Activated gamma-delta T cell (primary cell): ENCODE data around the gene MYO7B.

Experiments used
- DNase-seq: peaks from one replicate; lab custom pipeline; 2025; lab: John Stamatoyannopoulos, UW

MYO7B gene

DNA sequence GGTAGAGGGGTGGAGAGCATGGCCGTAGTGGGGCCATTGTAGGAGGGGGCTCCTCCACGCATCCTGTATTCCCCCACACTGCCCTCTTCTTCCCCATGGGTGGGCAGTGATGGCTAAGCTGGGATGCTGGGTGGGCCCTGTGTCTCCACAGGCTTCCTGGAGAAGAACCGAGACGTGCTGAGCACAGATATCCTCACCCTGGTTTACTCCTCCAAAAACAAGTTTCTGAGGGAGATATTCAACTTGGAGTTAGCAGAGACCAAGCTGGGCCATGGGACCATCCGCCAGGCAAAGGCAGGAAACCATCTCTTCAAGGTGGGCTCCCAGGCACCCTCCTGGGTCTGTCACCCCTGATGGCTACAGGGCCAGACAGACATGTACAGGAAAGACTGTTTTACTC, 52.8 kb downstream of the MYO7B start:
- no peak for DNase-seq

DNA sequence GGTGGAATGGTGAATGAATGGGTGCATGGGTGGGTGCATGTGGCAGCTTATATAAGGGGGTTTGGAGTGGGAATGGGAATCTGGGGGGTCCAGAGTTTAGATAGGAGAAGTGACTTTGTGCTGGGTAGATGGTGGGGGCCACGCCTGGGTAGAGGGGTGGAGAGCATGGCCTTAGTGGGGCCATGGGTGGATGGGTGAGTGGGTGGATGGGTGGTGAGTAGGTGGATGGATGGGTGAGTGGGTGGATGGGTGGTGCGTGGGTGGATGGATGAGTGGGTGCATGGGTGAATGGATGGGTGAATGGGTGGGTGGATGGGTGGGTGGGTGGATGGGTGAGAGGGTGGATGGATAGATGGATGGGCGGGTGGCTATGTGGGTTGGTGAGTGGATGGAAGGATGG, 53.9 kb downstream of the MYO7B start:
- no peak for DNase-seq

DNA sequence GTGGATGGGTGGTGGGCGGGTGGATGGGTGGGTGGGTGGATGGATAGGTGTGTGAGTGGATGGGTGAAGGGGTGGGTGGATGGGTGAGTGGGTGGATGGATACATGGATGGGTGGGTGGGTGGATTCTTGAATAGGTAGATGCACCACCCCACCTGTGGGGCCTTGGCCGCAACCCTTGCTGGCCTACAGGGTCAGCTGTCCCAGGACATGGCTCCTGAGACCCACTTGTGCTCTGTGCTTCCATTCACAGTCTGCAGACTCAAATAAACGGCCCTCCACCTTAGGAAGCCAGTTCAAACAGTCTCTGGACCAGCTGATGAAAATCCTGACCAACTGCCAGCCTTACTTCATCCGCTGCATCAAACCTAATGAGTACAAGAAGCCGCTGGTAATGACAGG, 54.4 kb downstream of the MYO7B start:
- no peak for DNase-seq

DNA sequence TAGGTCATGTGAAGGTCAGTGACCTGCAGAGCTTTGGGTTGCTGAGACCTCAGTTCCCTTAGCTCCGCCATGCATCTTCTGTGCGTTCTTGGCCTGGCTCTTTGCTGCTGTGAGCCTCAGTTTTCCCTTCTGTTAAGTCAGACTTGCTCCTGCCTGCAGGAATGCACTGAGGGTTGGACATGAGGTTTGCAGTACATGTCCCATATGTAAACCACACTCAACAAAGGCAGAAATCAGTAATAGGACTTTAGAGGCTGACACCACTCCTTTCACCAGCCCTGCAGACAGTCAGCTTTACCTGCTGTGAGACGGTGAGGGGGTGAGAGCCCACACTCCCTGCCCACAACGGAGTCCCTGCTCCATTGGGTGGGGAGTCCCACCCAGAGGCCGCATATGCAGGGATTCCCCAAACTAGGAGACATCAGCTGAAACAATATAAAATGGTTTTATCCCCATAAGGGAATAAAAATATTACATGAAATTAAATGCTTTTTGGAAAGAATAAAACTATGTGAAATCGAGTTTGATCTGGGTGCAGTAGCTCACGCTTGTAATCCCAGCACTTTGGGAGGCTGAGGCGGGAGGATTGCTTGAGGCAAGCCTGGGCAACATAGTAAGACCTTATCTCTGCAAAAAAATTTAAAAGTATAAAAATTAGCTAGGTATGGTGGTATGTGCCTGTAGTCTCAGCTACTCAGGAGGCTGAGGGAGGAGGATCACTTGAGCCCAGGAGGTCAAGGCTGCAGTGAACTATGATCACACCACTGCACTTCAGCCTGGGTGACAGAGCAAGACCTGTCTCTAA, 55.1 kb downstream of the MYO7B start:
- DNase-seq = no peak

DNA sequence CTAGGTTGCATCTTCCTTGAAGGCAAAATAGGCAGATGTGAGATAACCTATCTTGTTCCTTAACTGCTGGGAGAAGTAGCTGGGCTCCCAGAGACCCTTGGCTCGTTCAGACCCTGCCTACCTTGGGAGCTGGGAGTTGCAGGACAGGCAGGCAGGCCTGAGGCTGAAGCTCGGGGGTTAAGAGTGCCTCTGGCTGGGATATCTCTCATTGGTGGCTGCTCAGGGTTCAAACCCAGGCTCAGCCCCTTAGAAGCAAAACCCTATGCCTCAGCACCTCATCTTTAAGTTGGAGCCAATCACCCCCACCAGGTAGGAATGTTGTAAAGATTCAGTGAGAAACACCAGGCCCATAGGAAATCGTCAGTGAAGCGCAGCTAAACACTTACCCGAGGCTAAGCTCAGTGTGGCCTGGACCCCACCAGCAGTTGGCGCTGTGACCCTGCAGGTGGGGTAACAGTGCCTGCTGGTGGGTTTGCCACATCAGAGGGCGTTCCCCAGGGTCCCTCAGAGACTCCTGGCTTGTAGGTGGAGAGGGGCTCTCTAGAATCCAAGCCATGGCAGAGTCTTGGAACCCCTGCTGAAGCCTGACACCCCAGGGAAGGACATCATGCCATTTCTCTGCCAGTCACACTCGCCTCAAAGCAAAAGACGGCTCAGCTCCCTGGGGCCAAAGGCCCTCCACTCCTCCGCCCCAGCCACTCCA, 55.9 kb downstream of the MYO7B start:
- no peak for DNase-seq

DNA sequence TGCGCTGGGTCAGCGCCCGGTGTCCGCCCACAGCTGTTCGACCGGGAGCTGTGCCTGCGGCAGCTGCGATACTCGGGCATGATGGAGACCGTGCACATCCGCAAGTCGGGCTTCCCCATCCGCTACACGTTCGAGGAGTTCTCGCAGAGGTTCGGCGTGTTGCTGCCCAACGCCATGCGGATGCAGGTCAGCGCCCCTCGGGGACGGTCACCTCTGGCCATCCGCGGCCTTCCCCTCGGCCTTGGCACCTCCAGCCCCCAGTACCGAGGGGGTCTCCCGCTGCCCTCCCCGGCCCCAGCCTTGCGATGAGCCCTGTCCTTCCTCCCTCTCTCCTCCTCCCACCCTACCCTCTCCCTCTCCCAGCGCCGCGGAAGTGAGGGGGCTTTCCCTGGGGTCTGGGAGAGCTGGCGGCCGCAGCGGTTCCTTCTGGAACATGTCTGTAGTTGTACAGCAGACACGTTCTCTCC, 57.3 kb downstream of the MYO7B start:
- DNase-seq = no peak

DNA sequence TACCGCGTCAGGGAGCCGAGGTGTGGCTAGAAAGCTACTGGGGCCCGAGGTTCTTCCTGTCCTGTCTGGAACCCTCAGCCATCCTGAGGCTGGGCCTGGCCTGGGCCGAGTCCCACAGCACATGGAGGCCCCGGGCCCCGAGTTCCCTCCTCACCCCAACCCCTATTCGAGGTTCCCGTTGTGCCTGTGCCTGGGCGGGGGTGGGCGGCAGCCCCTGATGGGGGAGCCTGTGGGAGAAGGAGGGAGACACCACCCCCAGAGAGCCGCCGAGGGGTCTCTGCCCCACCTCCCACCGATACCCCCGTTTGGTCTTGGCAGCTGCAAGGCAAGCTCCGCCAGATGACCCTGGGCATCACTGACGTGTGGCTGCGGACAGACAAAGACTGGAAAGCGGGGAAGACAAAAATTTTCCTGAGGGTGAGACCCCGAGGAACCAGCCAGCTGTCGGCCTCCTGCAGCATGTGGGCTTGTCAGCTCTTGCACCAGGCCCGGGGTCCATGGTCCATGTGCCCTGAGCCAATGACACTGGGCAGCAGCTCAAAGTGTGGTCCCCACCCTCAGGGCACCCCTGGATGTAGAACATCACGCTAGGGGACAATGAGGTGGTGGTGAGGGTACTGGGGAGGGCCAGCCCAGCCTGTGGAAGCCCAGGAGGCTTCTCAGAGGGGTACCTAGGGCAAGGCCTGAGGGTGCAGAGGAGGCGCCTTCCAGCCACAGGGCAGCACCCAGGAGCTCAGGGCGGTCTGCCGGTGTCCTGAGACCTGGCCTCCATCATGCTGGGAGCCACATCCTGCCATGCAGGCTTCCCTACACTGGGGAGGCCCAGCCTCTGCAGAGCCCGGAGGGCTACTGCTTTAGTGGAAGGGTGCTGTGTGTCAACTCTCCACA, 58.0 kb downstream of the MYO7B start:
- no peak for DNase-seq

DNA sequence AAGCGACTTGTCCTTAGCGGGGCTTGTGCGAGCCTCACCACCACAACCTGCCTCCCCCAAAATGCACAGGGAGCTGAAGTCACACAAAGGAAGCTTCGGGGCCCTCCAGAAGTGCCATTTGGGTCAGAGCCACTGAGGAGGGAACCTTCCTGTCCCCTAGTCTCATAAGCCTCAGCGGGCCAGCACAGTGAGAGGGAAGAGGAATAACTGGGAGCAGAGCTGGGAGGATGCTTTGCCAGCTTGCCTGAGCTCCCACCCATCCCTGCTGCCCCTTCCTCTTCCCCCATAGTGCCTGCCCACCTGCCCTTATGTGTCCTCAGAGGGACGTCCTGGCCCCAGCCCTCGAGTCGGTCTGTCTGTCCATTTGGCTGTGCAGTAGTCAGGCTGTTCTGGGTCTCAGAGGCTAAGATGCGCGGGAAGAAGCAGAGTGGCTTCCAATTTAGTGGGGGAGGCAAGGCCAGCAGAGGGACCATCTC, 58.7 kb downstream of the MYO7B start:
- no peak for DNase-seq

DNA sequence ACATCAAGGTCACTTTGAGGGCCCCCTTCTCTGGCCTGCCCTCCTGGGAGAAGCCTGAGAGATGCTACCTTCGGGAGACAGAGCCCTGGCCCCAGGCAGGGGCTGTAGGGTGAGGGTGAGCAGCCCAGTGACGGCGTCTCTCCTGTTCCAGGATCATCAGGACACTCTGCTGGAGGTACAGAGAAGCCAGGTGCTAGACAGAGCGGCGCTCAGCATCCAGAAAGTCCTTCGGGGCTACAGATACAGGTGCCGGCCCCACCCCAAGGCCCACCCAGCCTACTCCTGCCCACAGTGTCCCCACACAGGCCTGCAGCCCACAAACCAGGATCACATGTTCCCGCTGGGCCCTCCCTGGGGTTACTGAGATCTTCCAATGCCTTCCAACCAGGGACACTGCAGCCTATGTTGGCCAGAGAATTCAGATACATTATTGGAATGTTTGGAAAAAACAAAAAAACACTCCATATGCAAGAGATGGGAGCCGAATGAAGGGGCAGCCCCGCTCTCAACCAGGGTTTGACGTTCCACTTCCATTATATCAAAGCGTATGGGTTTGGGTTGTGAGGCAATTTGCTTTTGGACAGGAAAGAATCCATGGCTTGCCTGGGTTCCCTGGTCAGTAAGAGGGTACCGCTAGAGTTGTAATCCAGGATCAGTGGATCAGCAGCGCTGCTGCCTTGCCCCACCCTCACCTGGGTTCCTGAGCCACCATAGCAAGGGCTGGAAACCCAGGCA, 61.0 kb downstream of the MYO7B start:
- DNase-seq = no peak

DNA sequence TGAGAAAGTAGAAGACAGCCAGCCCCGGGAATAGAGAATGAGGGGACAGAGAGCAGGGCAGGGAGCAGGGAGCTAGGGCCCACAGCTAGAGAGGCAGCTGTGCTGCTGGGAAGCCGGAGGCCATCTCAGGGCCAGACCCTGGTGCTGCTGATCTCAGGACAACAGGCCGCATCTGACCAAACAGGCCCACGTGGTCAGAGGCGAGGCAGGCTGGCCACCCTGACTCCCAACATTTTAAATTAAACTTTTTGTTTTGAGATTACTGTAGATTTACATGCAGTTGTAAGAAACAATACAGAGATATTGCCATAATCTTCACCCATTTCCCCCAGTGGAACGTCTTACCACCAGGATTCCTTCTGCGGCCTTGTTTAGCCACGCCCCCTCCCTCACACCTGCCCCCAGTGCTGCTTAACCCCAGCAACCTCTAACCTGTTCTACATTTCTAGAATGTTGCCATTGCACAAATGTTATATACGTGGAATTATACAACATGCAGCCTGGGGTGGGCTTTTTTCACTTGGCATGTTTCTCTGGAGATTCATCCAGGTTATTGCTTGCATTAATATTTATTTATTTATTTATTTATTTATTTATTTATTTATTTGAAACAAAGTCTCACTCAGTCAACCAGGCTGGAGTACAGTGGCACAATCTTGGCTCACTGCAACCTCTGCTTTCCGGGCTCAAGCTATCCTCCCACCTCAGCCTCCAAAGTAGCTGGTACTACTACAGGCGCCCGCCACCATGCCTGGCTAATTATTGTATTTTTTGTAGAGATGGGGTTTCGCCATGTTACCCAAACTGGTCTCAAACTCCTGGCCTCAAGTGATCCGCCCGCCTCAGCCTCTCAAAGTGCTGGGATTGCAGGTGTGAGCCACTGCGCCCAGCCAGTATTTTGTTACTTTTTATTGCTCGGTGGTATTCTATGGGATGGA, 61.8 kb downstream of the MYO7B start:
- no peak for DNase-seq

DNA sequence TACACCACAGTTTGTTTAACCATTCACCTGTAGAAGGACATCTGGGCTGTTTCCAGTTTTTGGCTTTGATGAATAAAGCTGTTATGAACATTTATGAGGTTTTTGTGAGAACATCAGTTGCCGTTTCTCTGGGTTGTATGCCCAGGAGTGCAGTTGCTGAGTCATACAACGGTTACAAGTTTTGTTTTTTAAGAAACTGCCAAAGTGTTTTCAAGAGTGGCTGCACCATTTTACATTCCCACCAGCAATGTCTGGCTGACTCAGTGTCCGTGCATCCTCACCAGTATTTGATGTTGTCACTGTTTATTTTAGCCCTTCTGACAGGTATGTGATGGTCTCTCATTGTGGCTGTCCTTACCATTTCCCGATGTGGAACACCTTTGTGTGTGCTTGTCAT, 62.5 kb downstream of the MYO7B start:
- DNase-seq = no peak

DNA sequence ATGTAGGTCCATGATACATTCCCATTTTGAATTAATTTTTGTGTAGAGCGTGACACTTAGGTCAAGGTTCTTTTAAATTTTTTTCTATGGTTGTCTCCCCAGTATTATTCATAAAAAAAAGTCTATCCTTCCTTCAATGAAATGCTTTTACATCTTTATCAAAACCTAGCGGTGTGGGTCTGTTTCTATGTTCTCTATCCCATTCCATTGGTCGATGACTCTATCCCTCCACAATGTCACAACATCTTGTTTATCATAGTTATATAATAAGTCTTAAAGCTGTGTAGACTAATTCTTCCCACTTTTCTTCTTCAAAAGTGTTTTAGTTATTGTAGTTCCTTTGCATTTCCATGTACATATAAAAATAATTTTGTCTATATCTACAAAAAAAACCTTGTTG, 63.2 kb downstream of the MYO7B start:
- no peak for DNase-seq

DNA sequence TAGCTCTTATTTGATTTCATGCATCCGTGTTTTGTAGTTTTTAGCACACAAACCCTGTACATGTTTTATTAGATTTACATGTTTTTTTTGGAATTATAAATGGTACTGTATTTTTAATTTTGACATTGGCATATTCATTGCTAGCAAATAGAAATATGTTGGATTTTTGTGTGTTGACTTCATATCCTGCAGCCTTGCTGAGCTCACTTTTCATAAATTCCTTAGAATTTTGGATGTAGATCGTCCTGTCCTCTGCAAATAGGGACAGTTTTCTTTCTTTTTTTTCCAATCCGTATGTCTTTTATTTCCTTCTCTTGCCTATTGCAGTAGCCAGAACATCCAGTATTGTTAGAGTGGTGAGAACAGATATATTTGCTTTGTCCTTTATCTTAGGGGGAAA, 63.7 kb downstream of the MYO7B start:
- DNase-seq = no peak

DNA sequence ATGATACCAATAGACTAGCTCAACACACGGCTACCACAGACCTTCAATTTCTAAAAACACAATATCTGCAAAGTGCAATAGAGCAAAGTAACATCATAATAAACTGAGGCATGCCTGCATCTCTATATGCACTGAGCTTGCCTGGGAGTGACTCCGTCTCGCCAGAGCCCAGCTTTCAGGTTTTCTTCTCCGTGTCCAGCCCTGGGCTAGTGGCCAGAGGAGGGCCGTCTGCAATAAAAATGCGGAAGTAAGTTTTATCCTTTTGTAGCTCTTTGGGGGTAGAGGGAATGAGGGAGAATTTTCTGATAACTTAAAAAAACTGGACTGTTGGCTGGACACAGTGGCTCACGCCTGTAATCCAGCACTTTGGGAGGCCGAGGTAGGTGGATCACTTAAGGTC, 69.5 kb downstream of the MYO7B start:
- no peak for DNase-seq

DNA sequence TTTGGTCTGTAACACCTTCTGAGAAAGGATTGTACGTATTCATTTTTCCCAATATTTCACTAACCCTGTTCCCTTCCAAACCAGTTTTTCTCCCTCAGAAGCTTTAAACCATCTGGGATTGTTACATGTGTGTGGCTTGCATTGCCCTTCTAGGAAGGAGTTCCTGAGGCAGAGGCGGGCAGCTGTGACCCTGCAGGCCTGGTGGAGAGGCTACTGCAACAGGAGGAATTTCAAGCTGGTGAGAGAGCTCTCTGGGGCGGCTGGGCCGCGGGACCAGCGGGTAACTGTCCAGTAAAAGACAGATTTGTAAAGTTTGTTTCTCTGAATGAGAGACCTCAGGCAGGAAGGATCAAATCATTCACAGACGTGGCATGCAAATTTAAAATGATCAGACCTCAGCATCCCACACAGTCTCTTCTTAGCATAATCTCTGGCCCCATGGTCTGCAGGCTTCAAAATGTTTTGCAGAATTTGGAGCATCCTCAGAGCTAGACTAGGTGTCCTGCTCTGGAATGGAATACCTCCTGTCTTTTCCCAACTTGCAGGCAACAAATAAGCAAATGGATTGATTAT, 70.3 kb downstream of the MYO7B start:
- DNase-seq = no peak

DNA sequence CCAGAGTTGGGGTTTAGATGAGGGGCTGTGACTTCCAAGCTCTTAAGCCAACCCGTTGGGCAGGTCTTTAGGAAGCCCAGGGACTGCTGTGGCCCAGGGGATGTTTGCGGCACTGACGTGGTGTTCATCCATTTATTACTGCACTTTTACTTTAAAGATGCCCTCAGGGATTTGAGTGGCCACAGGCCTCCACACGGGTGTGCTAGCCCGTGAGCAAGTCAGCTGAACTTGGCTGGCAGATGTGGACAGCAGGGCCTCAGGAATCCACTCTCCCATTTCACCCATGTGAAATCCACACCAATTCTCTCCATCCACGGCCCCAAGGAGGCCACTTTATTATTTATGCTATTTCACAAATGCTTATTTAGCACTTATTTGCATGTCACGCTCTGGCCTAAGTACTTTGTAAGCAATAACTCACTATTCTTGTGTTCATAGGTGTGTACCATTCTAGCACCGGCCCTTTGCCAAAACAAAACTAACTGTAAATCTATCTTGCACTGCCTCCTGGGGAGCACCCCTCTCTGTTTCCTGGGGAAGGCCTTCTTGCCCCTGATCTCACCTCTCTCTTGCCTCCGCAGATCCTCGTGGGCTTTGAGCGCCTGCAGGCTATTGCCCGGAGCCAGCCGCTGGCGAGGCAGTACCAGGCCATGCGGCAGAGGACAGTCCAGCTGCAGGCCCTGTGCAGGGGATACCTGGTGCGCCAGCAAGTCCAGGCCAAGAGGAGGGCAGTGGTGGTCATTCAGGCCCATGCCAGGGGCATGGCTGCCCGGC, 71.3 kb downstream of the MYO7B start:
- DNase-seq = no peak

DNA sequence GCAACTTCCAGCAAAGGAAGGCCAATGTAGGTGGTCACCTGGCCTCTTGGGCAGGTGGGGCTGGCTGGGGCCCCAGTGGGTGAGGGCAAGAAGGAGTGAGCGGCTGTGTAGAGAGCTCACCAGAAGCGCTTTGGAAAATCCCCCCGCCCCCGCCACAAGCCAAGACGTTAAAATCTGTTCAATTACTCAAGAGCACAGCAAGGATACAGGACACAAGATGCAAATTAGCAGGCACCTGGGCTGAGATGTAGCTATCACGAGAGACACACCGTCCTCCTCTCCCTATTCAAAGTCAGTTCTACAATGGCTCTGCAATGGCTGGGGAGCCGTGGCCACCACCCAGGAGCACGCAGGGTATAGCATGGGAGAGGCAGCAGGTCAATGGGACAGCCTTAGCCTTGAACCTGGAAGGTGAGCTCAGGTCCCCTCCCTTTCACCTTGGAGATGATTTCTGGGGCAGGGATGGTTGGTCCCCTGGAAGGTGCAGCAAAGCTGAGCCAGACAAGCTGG, 72.0 kb downstream of the MYO7B start:
- no peak for DNase-seq

DNA sequence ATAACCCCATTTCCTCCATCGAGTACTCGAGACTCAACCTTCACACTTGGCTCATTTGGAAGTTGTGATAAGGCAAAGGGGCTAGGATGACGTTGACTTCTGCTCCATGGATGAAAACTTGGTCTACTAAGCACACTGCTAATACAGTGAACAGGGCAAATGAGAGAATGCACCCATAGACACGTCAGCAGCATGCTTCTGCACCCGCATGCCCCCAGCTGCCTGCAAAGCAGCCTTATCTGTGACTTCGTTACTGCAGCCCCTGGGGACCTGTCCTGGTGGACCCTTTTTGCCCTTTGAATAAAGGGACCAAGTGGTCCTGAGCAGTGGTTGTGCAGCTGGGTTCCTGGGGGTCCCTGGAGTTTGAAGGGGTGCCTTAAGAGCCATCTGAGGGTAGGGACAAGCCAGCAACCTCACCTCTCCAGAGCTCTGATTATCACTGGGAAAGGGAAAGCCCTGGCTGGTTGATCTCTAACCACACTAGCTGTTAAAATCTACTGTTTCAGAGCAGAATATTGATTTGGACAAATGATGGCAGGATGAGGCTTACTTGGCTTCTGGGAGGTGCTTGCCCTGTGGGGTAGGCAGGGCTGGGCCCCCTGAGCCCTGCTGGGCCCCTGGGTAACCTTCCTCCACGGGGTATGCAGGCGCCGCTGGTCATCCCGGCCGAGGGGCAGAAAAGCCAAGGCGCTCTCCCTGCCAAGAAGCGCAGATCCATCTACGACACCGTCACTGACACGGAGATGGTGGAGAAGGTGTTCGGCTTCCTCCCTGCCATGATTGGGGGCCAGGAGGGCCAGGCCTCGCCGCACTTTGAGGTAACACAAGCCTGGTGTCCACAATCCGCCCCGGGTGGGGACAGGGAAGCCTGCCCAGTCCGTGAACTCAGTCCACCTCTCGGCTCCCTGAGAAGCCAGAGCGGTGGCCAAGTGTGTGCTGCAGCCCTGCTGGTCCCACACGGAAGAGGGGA, 72.9 kb downstream of the MYO7B start:
- no peak for DNase-seq
